ENCODE results near the gene IRX4. TPM values are rescaled to one million over a fixed set of nuclear protein-coding genes. Genes with fewer than 3 reads are reported as not detected.

Gene IRX4
- total and polyA plus RNA-seq, 8 donors, result 14.8 TPM; not detected in 7

DNA sequence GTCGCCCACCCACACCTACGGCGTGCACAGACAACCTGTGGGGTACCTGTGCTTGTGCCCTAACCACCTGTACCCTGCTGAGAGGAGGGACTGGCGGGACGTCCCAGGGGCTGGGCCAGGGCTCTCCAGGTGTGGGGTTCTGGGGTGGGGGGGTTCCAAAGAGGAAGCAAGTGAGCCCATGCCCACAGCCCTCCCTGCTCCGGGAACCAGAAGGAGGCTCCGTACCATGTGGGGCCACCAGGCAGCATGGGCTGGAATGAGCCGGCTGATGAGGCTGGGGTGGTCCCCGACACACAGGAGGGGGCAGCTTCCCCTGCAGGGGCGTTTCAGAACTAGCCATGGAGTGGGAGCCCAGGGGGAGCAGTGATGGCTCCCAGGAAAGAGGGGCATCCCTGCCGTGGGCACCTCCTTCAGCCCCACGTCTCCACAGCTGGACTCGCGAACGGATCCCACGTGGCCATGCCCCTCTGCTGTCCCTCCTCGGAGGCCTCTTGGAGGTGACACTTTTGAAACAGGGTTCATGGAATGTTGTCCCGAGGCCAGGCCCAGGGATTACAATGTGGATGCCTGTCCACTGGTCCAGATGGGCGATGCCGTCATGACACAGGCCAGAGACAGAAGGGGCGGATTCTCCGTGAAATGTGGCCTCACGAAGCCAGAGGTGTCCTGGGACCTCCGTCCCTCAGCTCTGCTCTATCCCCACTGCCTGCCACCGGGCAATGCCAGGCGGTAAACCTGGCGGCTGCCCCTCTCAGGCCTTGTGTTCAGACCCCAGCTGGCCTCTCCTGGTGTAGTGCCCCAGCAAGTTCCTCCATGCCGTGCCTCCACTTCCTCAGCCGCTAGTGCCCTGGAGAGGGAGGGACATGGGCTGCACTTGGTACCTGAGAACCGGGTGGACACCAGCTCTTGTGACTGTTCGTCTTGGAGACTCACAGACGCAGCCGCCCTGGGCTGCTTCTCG lies 33.6 kb upstream of the IRX4 start:
- H3K4me1 ChIP-seq, result no peaks in the 10 kb centered on the region
- no peak for TF ChIP-seq EP300 (IDR thresholded peaks at IDR 0.05)
- no peak overlapping the region for H3K4me3 ChIP-seq
- no peaks in the 10 kb centered on the region for H3K36me3 ChIP-seq
- peaks cover 0 to 14% (median 12%) of the 10 kb centered on the region in 4 donors for H3K9me3 ChIP-seq
- DNase-seq, result peak in 1 of 2 donors; percentile 18
- intact Hi-C loops (cut with DNase I; ENCODE audit: low total_unique reads), result no loop called here
- no peak overlapping the region for H3K27ac ChIP-seq
- 80 to 91% (median 88%) methylated on average over 22 to 34 of the region's 34 CpGs for WGBS, 5 donors
- H3K27me3 ChIP-seq, result peaks cover 0 to 43% (median 4%) of the 10 kb centered on the region in 3 donors

DNA sequence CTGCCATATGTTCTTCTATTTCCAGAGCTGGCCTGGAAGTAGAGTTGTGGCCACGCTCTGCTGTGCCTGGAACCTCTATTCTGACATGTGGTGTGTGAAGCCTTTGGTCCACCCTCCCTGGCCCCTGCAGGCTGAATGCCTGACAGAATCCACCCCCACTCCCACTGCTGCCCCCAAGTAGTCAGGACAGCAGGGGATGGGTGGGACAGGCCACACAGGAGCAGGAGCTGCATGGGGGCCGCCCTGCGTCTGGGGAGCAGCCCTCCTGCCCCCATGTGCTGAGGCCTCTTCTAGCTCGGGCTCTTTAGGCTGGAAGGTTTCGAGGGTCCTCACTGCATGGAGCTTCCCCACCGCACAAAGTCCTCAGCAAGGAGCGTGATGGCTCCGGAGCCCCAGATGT lies 32.6 kb upstream of the IRX4 start:
- peaks cover 0 to 14% (median 12%) of the 10 kb centered on the region in 4 donors for H3K9me3 ChIP-seq
- peak in 1 of 2 donors; percentile 17 for DNase-seq
- no peak overlapping the region for H3K27ac ChIP-seq
- intact Hi-C loops (cut with DNase I; ENCODE audit: low total_unique reads), result no loop called here
- WGBS, 5 donors, result 79 to 92% (median 90%) methylated on average over 8 of the region's 8 CpGs
- H3K27me3 ChIP-seq, result peaks cover 0 to 43% (median 4%) of the 10 kb centered on the region in 3 donors
- TF ChIP-seq, protein P1, sequence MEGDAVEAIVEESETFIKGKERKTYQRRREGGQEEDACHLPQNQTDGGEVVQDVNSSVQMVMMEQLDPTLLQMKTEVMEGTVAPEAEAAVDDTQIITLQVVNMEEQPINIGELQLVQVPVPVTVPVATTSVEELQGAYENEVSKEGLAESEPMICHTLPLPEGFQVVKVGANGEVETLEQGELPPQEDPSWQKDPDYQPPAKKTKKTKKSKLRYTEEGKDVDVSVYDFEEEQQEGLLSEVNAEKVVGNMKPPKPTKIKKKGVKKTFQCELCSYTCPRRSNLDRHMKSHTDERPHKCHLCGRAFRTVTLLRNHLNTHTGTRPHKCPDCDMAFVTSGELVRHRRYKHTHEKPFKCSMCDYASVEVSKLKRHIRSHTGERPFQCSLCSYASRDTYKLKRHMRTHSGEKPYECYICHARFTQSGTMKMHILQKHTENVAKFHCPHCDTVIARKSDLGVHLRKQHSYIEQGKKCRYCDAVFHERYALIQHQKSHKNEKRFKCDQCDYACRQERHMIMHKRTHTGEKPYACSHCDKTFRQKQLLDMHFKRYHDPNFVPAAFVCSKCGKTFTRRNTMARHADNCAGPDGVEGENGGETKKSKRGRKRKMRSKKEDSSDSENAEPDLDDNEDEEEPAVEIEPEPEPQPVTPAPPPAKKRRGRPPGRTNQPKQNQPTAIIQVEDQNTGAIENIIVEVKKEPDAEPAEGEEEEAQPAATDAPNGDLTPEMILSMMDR (IDR thresholded peaks at IDR 0.05), result no peak
- no peak for TF ChIP-seq EP300 (IDR thresholded peaks at IDR 0.05)
- no peak for TF ChIP-seq POLR2A (IDR thresholded peaks at IDR 0.05)
- TF ChIP-seq POLR2AphosphoS5 (IDR thresholded peaks at IDR 0.05), result no peak
- no peak overlapping the region for H3K4me3 ChIP-seq
- no peaks in the 10 kb centered on the region for H3K36me3 ChIP-seq
- no peaks in the 10 kb centered on the region for H3K4me1 ChIP-seq

DNA sequence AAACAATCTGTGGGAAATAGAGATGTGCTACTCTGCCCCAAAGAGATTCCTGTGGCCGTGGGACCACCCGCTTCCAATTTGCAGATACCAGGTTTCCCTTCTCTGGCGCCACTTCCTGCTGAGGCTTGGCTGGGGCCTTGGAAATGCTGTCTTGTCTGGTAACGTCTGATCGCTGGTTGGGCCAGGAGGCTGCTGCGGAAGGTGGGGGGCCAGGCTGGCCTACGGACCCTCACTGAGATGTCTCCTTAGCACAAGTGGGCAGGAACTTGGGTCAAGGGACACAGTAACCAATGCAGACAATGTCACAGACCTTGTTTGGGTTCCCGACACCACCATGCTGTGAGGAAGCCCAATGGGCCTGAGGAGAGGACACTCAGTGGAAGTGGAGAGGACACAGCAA lies 31.7 kb upstream of the IRX4 start:
- Histone ChIP-seq H3K36me3 (no peaks in the 10 kb centered on the region), H3K9me3 (peaks cover 0 to 14% (median 12%) of the 10 kb centered on the region in 4 donors), H3K4me3 (no peak overlapping the region), H3K4me1 (no peaks in the 10 kb centered on the region), H3K27ac (no peak overlapping the region), H3K27me3 (peaks cover 0 to 43% (median 4%) of the 10 kb centered on the region in 3 donors)
- WGBS, 5 donors, result 85 to 90% (median 88%) methylated on average over 8 of the region's 8 CpGs
- intact Hi-C loops (cut with DNase I; ENCODE audit: low total_unique reads), result no loop called here
- no peak for DNase-seq
- TF ChIP-seq EP300 (IDR thresholded peaks at IDR 0.05), result no peak
- TF ChIP-seq POLR2AphosphoS5 (IDR thresholded peaks at IDR 0.05), result no peak
- TF ChIP-seq, protein P1 (IDR thresholded peaks at IDR 0.05), result no peak
- no peak for TF ChIP-seq POLR2A (IDR thresholded peaks at IDR 0.05)

DNA sequence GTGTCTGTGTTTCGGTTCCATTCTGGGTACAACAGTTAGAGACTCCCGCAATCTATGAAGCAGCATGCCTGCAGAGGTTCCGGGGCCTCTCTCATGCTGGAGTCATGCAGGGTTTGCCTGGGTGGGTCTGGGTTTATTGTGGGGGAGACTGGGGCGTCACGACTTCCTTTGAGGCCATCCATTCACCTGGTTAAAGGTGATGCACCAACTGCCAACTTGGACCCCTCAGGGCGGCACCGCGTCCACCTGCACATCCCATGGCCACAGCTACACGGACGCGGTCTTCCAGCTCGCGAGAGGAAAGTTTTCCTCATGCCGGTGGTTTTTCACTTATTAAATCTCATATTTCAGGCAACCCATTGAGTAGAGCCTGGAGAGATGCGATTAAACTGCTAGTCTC lies 30.9 kb upstream of the IRX4 start:
- H3K4me1 ChIP-seq, result no peaks in the 10 kb centered on the region
- intact Hi-C loops (cut with DNase I; ENCODE audit: low total_unique reads), result no loop called here
- H3K27ac ChIP-seq, result no peak overlapping the region
- no peak for TF ChIP-seq POLR2AphosphoS5 (IDR thresholded peaks at IDR 0.05)
- TF ChIP-seq POLR2A (IDR thresholded peaks at IDR 0.05), result no peak
- TF ChIP-seq EP300 (IDR thresholded peaks at IDR 0.05), result no peak
- TF ChIP-seq, protein P1 (IDR thresholded peaks at IDR 0.05), result no peak
- H3K36me3 ChIP-seq, result no peaks in the 10 kb centered on the region
- H3K4me3 ChIP-seq, result no peak overlapping the region
- no peak for DNase-seq
- H3K9me3 ChIP-seq, result peaks cover 0 to 14% (median 12%) of the 10 kb centered on the region in 4 donors
- H3K27me3 ChIP-seq, result peaks cover 0 to 34% (median 4%) of the 10 kb centered on the region in 3 donors
- WGBS, 5 donors, result 91 to 96% (median 92%) methylated on average over 15 of the region's 15 CpGs
